C4-2B (cell line): Measurements from ENCODE around the gene ZBTB24.

Experiments
- H3K27ac ChIP-seq: fragments of 450-650 bp; 2 replicates; pipeline ENCODE4 v1.5.1; 2017
- CTCF ChIP-seq: fragments of 450-650 bp; conservative IDR thresholded peaks from 2 replicates; pipeline ENCODE4 v1.5.1; 2017; ENCODE audit warnings: mild to moderate bottlenecking
- ZFX ChIP-seq: fragments of 450-650 bp; IDR thresholded peaks from 2 replicates; pipeline ENCODE4 v1.6.1; 2017

Gene ZBTB24

GRCh38 chr6:109447087-109447486, 35.9 kb downstream of the ZBTB24 start:
- TF ChIP-seq CTCF (no peak), ZFX (no peak)
- no peak overlapping the region for H3K27ac ChIP-seq

GRCh38 chr6:109446541-109446940, 36.5 kb downstream of the ZBTB24 start:
- TF ChIP-seq CTCF, result no peak
- TF ChIP-seq ZFX, result no peak
- no peak overlapping the region for H3K27ac ChIP-seq

DNA sequence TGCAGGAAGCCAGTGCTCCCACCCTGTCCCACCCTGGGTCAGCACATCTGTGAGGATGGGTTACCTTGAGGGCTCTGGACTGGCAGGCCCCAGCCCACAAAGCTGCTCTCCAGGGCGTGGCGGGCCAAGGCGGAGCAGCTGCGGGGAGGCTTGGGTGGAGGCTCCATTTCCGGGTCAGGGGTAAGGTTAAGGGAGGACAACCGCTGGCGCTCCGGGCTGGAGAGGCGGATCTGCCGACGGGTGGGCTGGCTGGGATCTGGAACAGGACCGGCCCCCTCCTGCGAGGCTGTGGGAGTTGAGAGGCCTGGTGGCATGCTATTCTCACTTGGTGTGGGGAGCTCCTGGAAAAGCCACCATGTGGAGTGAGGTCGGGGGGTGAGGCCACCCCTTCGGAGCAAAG, 36.9 kb downstream of the ZBTB24 start:
- TF ChIP-seq ZFX (no peak), CTCF (no peak)
- no peak overlapping the region for H3K27ac ChIP-seq

GRCh38 chr6:109445382-109445781, 37.6 kb downstream of the ZBTB24 start:
- no peak; the same call in 1 of the 2 replicates for TF ChIP-seq CTCF
- TF ChIP-seq ZFX, result no peak
- no peak overlapping the region for H3K27ac ChIP-seq

GRCh38 chr6:109443425-109443950, 39.5 kb downstream of the ZBTB24 start:
- TF ChIP-seq ZFX (no peak), CTCF (no peak)
- H3K27ac ChIP-seq, result no peak overlapping the region

DNA sequence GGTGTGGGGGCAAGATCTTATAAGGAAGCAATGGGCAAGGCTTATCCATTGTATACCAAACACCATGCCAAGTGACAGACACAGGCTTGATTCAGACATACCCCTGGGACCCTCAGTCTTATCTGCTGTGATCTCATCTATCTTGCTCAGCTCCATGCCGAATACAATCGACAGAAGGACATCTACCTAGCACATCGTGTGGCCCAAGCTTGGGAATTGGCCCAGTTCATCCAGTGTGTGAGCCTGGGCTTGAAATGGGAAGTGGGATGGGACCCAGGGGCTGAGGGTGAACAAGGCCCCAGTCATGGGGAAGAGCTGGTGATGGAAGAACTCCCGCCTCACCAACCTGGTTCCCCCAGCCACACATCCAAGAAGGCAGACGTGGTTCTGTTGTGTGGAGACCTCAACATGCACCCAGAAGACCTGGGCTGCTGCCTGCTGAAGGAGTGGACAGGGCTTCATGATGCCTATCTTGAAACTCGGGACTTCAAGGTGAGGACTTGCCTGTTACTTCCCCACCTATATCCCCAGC, 40.6 kb downstream of the ZBTB24 start:
- no peak for TF ChIP-seq CTCF
- no peak for TF ChIP-seq ZFX
- peak overlapping the region; percentile 83 for H3K27ac ChIP-seq

GRCh38 chr6:109441069-109441816, 41.8 kb downstream of the ZBTB24 start:
- TF ChIP-seq ZFX, result no peak
- peak; percentile 49 for TF ChIP-seq CTCF
- H3K27ac ChIP-seq, result peak overlapping the region; percentile 83
